ENCODE results near the gene GPSM3. TPM values are rescaled to one million over a fixed set of nuclear protein-coding genes. Genes with fewer than 3 reads are reported as not detected.

Gene GPSM3
- total and polyA plus RNA-seq, 4 donors: 4.6 to 9.9 (median 9.5) TPM

DNA sequence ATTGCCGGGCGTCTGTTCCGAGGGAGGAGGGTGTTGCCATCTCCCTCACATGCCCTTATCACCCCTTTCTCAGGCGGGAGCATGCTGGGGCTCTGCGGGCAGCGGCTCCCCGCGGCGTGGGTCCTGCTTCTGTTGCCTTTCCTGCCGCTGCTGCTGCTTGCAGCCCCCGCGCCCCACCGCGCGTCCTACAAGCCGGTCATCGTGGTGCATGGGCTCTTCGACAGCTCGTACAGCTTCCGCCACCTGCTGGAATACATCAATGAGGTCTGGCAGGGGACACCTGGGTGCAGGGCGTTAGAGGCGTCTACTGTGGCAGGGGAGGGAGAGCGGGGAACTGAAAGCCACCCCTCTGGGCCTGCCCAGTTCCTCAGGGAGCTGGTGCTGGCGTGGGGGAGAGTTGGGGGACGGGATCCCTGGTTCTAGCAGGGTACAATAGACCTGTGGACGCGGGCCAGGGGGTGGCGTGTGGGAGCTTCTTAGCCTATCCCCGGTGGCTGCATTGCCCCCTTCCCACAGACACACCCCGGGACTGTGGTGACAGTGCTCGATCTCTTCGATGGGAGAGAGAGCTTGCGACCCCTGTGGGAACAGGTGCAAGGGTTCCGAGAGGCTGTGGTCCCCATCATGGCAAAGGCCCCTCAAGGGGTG, 37.8 kb downstream of the GPSM3 start:
- 4% methylated on average over 30 of the region's 34 CpGs for WGBS (ENCODE audit: insufficient coverage)
- peak overlapping the region; percentile 94 for H3K27ac ChIP-seq (ENCODE audit: low read depth, low read length)
- H3K4me1 ChIP-seq (ENCODE audit: control insufficient read depth, insufficient read depth, low read length): peaks cover 48% of the 10 kb centered on the region

DNA sequence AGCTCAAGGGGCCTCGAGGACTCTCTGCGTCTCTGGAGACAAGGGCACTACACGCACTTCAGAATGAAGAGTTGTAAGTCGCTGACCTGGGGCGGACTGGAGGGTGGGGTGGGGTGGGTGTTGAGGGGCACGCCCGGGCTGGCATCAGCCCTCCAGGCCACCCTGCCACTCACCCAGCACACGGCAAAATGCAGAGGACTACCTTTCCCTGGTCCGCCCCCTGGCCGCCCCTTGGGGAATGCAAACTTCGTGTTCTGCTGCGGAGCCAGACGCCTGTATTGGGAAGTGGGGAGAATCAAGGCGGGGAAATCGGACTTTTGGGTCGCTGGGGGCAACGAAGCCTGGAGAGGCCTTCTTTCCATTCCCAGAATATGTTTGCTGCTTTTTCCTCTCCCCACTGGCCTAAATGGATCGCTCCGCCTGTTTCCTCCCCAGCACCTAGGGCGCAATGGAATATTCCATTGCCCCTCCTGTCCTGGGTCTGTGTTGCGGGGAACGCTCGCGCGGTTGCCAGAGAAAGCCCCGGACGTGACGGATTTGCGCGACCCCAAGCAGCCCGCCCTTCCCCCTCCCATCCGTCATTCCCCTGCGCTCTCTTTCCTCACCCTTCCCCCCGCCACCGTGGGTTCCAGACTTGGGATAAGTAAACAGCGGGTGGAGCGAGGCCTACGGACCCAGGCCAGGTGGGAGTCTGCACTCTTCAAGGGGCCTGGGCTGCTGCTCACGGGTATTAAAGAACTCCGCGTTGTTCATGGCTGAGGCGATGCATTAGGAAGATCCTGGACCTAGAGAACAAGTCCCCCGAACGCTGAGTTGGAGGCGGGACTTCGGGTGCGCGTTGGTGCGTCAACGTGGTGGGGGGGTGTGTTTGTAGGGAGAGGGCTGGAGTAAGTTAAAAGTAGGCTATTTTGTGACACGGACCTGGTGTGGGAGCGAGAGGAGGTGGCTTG, 38.6 kb downstream of the GPSM3 start, which contains the start of gene PPT2:
Gene PPT2 (plus strand): TSS at position 578 of the 950 bp plus-strand sequence. CDS start 454 bp downstream, outside the sequence.
- peak within 1 kb of the TSS; percentile 94 for H3K27ac ChIP-seq (ENCODE audit: low read depth, low read length)
- no peaks in the 10 kb centered on the region for H3K9me3 ChIP-seq (ENCODE audit: control insufficient read depth, insufficient read depth, low read length)
- 0% methylated on average over 38 of the region's 52 CpGs for WGBS (ENCODE audit: insufficient coverage)

More for the DNA sequence above, 37.8 kb downstream of the GPSM3 start:
- DNase-seq (ENCODE audit: low read depth in 4 of 6, low spot score in 6 of 6): peak in 2 of 6 donors; percentile 76 to 85
- Histone ChIP-seq H3K36me3 (ENCODE audit: control insufficient read depth, insufficient read depth, low read length) (peaks cover 36% of the 10 kb centered on the region), H3K4me3 (ENCODE audit: low read depth, low read length) (peak overlapping the region; percentile 93), H3K27me3 (ENCODE audit: control insufficient read depth, insufficient read depth, low read length) (peaks cover 6% of the 10 kb centered on the region), H3K9me3 (ENCODE audit: control insufficient read depth, insufficient read depth, low read length) (no peaks in the 10 kb centered on the region)

DNA sequence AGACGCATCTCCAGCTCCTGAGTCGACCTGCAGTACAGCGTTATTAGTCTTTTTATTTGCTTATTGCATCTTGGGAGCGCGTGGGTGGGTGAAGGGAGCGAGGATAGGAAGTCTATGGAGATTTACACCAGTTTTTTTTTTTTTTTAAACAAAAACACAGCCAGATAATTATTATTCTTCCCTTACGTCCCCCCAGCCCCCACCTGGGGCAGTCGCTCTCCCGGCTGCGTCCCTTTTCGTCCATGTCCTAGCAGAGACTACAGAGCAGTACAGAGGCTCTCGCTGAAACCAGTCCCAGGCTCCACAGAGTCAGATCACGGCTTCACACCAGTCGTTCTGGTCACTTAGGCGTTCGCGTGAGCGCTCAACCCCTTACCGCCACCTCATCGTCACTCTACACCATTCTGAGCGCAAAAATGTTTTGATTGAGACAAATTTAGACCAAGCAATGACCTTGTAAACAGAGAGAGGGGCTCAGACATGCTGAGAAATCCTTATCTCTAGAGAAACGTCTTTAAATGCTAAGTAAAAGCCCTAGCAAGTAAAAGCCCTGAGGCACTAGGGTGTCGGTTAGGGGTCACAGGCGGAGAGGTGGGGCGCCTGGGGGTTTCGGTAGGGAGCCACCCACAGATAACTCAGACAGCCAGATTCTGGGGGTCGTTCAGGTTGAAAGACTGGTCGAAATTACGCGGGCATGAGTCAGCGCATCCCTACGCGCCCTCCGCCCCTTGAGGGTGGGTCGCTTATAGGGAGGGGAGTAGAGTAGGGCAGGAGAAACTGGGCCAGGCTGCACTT, 39.5 kb downstream of the GPSM3 start:
- Histone ChIP-seq H3K4me3 (ENCODE audit: low read depth, low read length) (peak overlapping the region; percentile 93), H3K36me3 (ENCODE audit: control insufficient read depth, insufficient read depth, low read length) (peaks cover 31% of the 10 kb centered on the region), H3K27ac (ENCODE audit: low read depth, low read length) (peak overlapping the region; percentile 94), H3K4me1 (ENCODE audit: control insufficient read depth, insufficient read depth, low read length) (peaks cover 62% of the 10 kb centered on the region), H3K27me3 (ENCODE audit: control insufficient read depth, insufficient read depth, low read length) (peaks cover 19% of the 10 kb centered on the region), H3K9me3 (ENCODE audit: control insufficient read depth, insufficient read depth, low read length) (no peaks in the 10 kb centered on the region)
- 6% methylated on average over 24 of the region's 35 CpGs for WGBS (ENCODE audit: insufficient coverage)
- DNase-seq (ENCODE audit: low read depth in 4 of 6, low spot score in 6 of 6): peak in 2 of 6 donors; percentile 37 to 38

More for the DNA sequence above, 38.6 kb downstream of the GPSM3 start, which contains the start of gene PPT2:
- DNase-seq (ENCODE audit: low read depth in 4 of 6, low spot score in 6 of 6): peak; percentile 89 to 98 (median 90)
- peaks cover 12% of the 10 kb centered on the region for H3K27me3 ChIP-seq (ENCODE audit: control insufficient read depth, insufficient read depth, low read length)
- H3K4me3 ChIP-seq (ENCODE audit: low read depth, low read length): peak within 1 kb of the TSS; percentile 93
- peaks cover 36% of the 10 kb centered on the region for H3K36me3 ChIP-seq (ENCODE audit: control insufficient read depth, insufficient read depth, low read length)
- peaks cover 56% of the 10 kb centered on the region for H3K4me1 ChIP-seq (ENCODE audit: control insufficient read depth, insufficient read depth, low read length)

DNA sequence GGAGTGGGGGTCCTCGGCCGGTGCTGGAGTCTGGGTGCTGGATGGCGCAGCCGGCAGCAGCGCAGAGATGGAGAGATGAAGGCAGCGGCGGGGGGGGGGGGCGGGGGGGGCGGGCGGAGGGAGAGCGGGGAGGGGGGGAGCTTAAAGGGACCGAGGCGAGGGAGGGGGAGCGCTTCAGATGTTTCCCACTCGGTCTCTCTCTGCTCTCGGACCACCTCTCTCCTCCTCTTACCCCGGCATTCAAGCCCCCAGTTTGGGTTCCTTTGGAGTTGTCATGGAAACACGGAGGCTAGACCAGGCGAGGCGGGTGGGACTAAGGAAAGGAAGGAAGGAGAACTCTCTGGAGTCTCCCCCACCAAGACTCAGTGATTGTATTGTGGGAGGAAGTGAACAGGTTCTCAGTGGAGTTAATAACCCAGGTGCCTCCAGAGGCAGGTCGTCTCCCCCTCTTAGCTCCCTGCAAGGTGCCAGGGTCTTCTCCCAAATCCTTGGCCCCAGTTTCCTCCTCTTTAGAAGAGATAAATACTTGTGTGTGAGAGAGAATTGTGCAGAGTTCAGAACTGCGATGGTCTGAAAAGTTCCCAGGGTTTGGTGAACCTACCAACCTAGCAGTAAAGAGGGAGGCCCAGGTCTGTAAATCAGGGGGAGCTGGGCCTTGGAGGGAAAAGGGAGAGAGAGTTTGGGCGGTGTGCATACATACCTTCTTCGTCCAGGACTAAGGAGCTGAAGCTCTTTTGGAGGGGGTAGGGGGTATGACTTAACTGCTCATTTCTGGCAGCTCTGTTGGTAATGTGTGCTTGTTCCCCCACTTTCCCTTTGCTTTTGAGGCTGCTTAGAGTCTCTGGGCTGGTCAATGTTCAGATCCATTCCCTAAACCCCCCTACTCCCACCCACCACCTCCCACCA, 40.3 kb downstream of the GPSM3 start, which contains the start of gene PRRT1:
Gene PRRT1 (minus strand): TSS at position 77 of the 906 bp plus-strand sequence. CDS start 112 bp downstream, outside the sequence.
- H3K4me3 ChIP-seq (ENCODE audit: low read depth, low read length): peak within 1 kb of the TSS; percentile 93
- peaks cover 19% of the 10 kb centered on the region for H3K27me3 ChIP-seq (ENCODE audit: control insufficient read depth, insufficient read depth, low read length)
- H3K9me3 ChIP-seq (ENCODE audit: control insufficient read depth, insufficient read depth, low read length): no peaks in the 10 kb centered on the region
- H3K27ac ChIP-seq (ENCODE audit: low read depth, low read length): peak within 1 kb of the TSS; percentile 94
- DNase-seq (ENCODE audit: low read depth in 4 of 6, low spot score in 6 of 6): peak in 2 of 6 donors; percentile 73 to 82
- peaks cover 22% of the 10 kb centered on the region for H3K36me3 ChIP-seq (ENCODE audit: control insufficient read depth, insufficient read depth, low read length)
- WGBS (ENCODE audit: insufficient coverage): 36% methylated on average over 3 of the region's 24 CpGs
- peaks cover 62% of the 10 kb centered on the region for H3K4me1 ChIP-seq (ENCODE audit: control insufficient read depth, insufficient read depth, low read length)

DNA sequence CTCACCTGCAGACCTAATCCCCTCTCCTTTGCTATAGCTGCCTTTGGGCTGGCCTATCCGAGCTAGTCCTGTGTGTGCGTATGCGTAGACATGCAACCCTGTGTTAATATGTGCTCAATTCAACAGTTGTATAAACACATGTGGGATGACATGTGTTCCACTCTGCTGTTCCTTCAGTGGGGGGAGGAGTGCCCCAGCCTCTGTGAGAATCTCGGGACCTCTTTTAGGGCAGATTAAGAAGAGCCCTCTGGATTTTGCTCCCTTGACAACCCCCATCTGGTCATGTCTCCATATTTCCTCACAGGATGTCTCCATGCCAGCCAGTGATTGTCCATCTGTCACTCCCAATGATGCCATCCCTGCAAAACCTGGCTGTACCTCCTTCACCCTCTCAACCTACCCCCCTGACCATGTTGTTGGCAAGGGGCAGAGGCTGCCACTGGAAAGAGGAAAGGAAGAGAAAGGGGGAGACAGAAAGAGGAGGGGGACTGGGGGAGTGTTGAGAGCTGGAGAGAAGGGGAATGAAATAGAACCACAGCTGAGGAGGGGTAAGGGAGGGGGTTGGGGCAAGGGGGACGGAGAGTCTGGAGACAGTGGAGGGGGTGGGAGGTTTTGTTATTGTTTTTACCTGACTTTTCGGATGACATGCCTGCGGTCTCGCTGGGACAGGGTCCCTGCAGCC, 41.1 kb downstream of the GPSM3 start:
- Histone ChIP-seq H3K36me3 (ENCODE audit: control insufficient read depth, insufficient read depth, low read length) (peaks cover 16% of the 10 kb centered on the region), H3K27me3 (ENCODE audit: control insufficient read depth, insufficient read depth, low read length) (peaks cover 19% of the 10 kb centered on the region), H3K27ac (ENCODE audit: low read depth, low read length) (peak overlapping the region; percentile 29), H3K9me3 (ENCODE audit: control insufficient read depth, insufficient read depth, low read length) (no peaks in the 10 kb centered on the region), H3K4me3 (ENCODE audit: low read depth, low read length) (peak overlapping the region; percentile 16), H3K4me1 (ENCODE audit: control insufficient read depth, insufficient read depth, low read length) (peaks cover 62% of the 10 kb centered on the region)
- DNase-seq (ENCODE audit: low read depth in 4 of 6, low spot score in 6 of 6): peak in 2 of 6 donors; percentile 31 to 74
- WGBS (ENCODE audit: insufficient coverage): 42% methylated on average over 3 of the region's 8 CpGs

DNA sequence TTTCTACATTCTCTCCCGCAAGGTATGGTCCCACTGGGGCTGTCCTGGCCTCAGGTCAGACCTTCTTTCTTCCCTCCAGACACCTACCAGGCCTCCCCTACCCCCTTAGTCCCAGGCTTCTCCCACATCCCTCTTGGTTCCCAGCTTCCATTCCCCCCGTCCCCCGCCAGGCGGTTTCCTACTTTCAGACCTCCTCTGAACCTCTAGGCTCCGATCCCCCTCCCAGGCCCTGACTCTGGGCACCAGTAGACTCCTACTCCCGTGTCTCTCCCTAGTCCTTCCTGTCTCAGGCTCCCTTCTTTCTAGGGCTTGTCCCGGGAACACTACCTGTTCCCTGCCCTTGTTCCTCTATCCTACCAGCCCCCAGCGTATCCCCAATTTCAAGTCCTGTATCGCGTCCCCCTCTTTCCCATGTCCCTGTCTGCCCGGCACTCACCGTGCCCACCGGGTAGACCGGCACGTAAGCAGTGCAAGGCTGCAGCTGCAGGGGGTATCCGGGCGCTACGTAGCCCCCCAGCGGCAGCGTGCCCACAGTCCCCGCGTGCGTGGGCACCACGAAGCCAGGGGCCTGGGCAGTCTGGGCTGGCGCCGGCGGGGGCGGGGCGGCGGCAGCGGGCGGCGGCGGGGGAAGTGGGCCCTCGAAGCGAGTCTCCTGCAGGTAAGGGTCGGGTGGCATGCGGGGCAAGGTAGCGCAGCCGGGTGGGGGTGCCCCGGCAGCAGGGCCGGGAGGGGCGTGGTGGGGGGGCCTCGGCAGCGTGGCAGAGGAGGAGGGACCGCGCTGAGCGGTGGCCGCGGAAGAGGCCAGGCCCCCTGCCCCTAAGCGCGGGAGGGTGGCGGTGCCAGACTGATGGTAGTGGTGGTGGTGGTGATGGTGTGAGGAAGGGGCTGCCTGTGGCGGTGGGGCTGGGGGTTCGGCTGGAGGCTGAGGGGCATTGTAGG, 42.2 kb downstream of the GPSM3 start:
- 12% methylated on average over 55 of the region's 55 CpGs for WGBS (ENCODE audit: insufficient coverage)
- no peak for DNase-seq (ENCODE audit: low read depth in 4 of 6, low spot score in 6 of 6)
- Histone ChIP-seq H3K9me3 (ENCODE audit: control insufficient read depth, insufficient read depth, low read length) (no peaks in the 10 kb centered on the region), H3K27ac (ENCODE audit: low read depth, low read length) (no peak overlapping the region), H3K36me3 (ENCODE audit: control insufficient read depth, insufficient read depth, low read length) (peaks cover 8% of the 10 kb centered on the region), H3K4me1 (ENCODE audit: control insufficient read depth, insufficient read depth, low read length) (peaks cover 57% of the 10 kb centered on the region), H3K27me3 (ENCODE audit: control insufficient read depth, insufficient read depth, low read length) (peaks cover 19% of the 10 kb centered on the region), H3K4me3 (ENCODE audit: low read depth, low read length) (peak overlapping the region; percentile 16)

DNA sequence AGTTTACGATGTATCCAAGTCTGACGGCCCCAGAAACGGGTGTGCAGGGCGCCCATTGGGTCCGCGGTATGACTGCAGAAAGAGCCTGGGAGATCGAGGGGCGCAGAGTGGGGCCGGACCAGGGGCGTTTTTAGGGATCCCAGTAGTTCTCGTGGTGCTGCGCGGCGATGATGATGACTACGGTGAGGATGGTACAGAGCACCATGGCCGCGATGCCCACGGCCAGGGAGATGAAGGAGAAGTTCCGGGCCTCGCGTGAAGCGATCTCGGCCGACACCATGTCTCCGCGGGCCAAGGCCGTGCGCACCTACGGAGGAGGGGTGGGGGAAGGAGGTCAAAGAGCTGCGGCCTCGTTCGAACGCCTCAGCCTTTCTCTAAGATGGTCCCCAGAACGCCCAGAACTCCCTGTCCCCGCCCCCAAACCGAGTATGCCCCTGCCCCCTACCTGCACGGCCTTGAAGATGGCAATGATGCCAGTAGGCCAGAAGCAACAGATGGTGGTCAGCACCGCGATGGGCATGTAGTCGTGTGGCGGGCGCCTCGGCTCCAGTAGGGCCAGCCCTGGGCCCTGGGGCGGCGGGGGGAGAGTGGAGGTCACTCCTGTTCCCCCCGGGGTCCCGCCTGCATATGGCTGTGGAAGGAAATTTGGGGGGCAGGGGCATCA, 43.2 kb downstream of the GPSM3 start:
- Histone ChIP-seq H3K9me3 (ENCODE audit: control insufficient read depth, insufficient read depth, low read length) (no peaks in the 10 kb centered on the region), H3K4me1 (ENCODE audit: control insufficient read depth, insufficient read depth, low read length) (peaks cover 48% of the 10 kb centered on the region), H3K27ac (ENCODE audit: low read depth, low read length) (no peak overlapping the region), H3K27me3 (ENCODE audit: control insufficient read depth, insufficient read depth, low read length) (peaks cover 19% of the 10 kb centered on the region), H3K4me3 (ENCODE audit: low read depth, low read length) (peak overlapping the region; percentile 43), H3K36me3 (ENCODE audit: control insufficient read depth, insufficient read depth, low read length) (peaks cover 8% of the 10 kb centered on the region)
- DNase-seq (ENCODE audit: low read depth in 4 of 6, low spot score in 6 of 6): no peak
- 20% methylated on average over 38 of the region's 47 CpGs for WGBS (ENCODE audit: insufficient coverage)
